OCI-LY1 (cell line): Measurements from ENCODE around the gene LOXL4.
"Not testable (repeated sequence)": the region's sequence is repeated elsewhere in the genome, so short reads cannot be mapped to it uniquely, and the experiment has no call there.

Experiments
- H2AFZ ChIP-seq: fragments of 200-600 bp; sonication (generic), shearing (Covaris generic); 2 replicates; pipeline ENCODE4 v1.6.0; 2014; ENCODE audit warnings: antibody characterized with exemption, mild to moderate bottlenecking, low read length
- H3F3A ChIP-seq: fragments of 200-600 bp; sonication (generic), shearing (Covaris generic); 2 replicates; pipeline ENCODE4 v1.6.0; 2014; ENCODE audit warnings: mild to moderate bottlenecking, antibody characterized with exemption, low read length, moderate library complexity; ENCODE audit not compliant: insufficient read depth
- H3K27ac ChIP-seq: fragments of 200-600 bp; sonication (generic); 2 replicates; pipeline ENCODE4 v1.5.1; 2014; ENCODE audit warnings: low read length, mixed run types, mild to moderate bottlenecking, low read depth; ENCODE audit not compliant: poor library complexity, severe bottlenecking
- H3K27me3 ChIP-seq: fragments of 200-600 bp; sonication (generic); 2 replicates; pipeline ENCODE4 v1.6.0; 2014; ENCODE audit warnings: antibody characterized with exemption, mild to moderate bottlenecking, low read length, moderate library complexity; ENCODE audit not compliant: insufficient read depth
- H3K36me3 ChIP-seq: fragments of 200-600 bp; sonication (generic); 2 replicates; pipeline ENCODE4 v1.6.1; 2014; ENCODE audit warnings: mild to moderate bottlenecking, antibody characterized with exemption, low read length, moderate library complexity, mixed read lengths; ENCODE audit not compliant: insufficient read depth
- H3K4me1 ChIP-seq: fragments of 200-600 bp; sonication (generic); 2 replicates; pipeline ENCODE4 v1.5.1; 2014; ENCODE audit warnings: mild to moderate bottlenecking, low read length, moderate library complexity; ENCODE audit not compliant: insufficient read depth, severe bottlenecking
- H3K4me2 ChIP-seq: fragments of 200-600 bp; sonication (generic), shearing (Covaris generic); 2 replicates; pipeline ENCODE4 v1.6.1; 2014; ENCODE audit warnings: low read length
- H3K4me3 ChIP-seq: fragments of 200-600 bp; sonication (generic); 2 replicates; pipeline ENCODE4 v1.5.1; 2014; ENCODE audit warnings: low read length, low read depth, mild to moderate bottlenecking, mixed read lengths; ENCODE audit not compliant: poor library complexity, severe bottlenecking
- H3K79me2 ChIP-seq: fragments of 200-600 bp; shearing (Covaris generic); 2 replicates; pipeline ENCODE4 v1.6.1; 2016; ENCODE audit warnings: mixed run types, low read length, mixed read lengths; ENCODE audit not compliant: insufficient read depth
- H3K9ac ChIP-seq: fragments of 200-600 bp; sonication (generic), shearing (Covaris generic); 2 replicates; pipeline ENCODE4 v1.6.1; 2014; ENCODE audit warnings: mild to moderate bottlenecking, low read length, mixed read lengths
- H3K9me2 ChIP-seq: fragments of 200-600 bp; sonication (generic), shearing (Covaris generic); 2 replicates; pipeline ENCODE4 v1.6.1; 2014; ENCODE audit warnings: low read depth, mild to moderate bottlenecking, low read length, mixed read lengths
- H3K9me3 ChIP-seq: fragments of 200-600 bp; shearing (Covaris generic); 2 replicates; pipeline ENCODE4 v1.6.1; 2014; ENCODE audit warnings: low read length, mixed read lengths
- H4K20me1 ChIP-seq: fragments of 200-600 bp; sonication (generic), shearing (Covaris generic); 2 replicates; pipeline ENCODE4 v1.6.0; 2016; ENCODE audit warnings: mild to moderate bottlenecking, low read length; ENCODE audit not compliant: insufficient read depth
- EZH2 ChIP-seq: fragments of 200-600 bp; sonication (generic), shearing (Covaris generic); IDR thresholded peaks from 2 replicates; pipeline ENCODE4 v1.8.0; 2017; ENCODE audit warnings: borderline replicate concordance, mixed run types, mild to moderate bottlenecking, antibody characterized with exemption, low read length, moderate library complexity, mixed read lengths
- TF ChIP-seq, protein P1 (sequence below): fragments of 200-600 bp; sonication (generic), shearing (Covaris generic); IDR thresholded peaks from 2 replicates; pipeline ENCODE4 v1.5.1; 2017; ENCODE audit warnings: mild to moderate bottlenecking, antibody characterized with exemption, low read length, moderate library complexity, mixed read lengths

The LOXL4 gene

DNA sequence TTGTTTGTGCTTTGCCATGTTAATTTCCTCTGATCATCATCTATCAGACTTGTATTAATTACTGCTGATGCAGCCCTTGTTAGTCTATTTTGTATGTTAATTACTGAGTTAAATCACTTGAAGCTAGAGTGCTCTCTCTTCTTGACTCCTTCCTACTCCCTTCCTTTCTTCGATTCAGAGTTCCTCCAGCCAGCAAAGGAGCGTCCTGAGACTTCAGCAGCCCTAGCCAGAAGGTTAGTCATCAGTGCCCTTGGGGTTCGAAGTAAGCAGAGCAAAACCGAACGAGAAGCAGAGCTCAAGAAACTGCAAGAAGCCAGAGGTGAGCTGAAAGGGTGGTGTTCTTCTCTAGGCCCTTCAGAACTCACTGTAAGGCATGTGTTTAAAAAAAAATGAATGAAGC lies 32.1 kb downstream of the LOXL4 start:
- Histone ChIP-seq H3K27me3 (no peaks in the 10 kb centered on the region), H3K27ac (no peak overlapping the region), H2AFZ (no peak overlapping the region), H3K4me1 (no peaks in the 10 kb centered on the region), H3K9ac (no peak overlapping the region), H3K4me2 (no peak overlapping the region), H3K4me3 (no peak overlapping the region), H3K79me2 (no peaks in the 10 kb centered on the region), H3K9me3 (no peaks in the 10 kb centered on the region), H3K36me3 (peaks cover 45% of the 10 kb centered on the region), H3F3A (no peaks in the 10 kb centered on the region), H3K9me2 (no peaks in the 10 kb centered on the region), H4K20me1 (no peaks in the 10 kb centered on the region)
- no peak for TF ChIP-seq EZH2
- TF ChIP-seq, protein P1, sequence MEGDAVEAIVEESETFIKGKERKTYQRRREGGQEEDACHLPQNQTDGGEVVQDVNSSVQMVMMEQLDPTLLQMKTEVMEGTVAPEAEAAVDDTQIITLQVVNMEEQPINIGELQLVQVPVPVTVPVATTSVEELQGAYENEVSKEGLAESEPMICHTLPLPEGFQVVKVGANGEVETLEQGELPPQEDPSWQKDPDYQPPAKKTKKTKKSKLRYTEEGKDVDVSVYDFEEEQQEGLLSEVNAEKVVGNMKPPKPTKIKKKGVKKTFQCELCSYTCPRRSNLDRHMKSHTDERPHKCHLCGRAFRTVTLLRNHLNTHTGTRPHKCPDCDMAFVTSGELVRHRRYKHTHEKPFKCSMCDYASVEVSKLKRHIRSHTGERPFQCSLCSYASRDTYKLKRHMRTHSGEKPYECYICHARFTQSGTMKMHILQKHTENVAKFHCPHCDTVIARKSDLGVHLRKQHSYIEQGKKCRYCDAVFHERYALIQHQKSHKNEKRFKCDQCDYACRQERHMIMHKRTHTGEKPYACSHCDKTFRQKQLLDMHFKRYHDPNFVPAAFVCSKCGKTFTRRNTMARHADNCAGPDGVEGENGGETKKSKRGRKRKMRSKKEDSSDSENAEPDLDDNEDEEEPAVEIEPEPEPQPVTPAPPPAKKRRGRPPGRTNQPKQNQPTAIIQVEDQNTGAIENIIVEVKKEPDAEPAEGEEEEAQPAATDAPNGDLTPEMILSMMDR, result no peak

DNA sequence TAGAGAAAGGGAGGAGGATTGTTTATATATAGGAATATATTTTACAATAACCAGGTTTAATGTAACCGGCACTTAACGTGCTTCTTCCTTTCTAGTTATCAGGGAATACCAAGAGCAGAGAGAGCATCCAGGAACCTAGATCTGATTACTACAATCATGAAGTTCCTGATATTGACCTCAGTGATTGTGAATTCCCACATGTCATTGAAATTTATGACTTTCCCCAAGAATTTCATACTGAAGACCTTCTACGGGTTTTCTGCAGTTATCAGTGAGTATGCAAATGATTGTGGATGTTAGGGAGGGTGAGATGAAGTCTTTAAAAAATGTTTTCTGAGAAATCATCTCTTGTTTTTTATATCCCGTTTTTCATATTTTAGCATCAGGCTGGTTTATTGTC lies 36.6 kb downstream of the LOXL4 start:
- Histone ChIP-seq H3K4me1 (no peaks in the 10 kb centered on the region), H3K9me2 (no peaks in the 10 kb centered on the region), H3K9me3 (no peaks in the 10 kb centered on the region), H3K9ac (no peak overlapping the region), H3K27me3 (no peaks in the 10 kb centered on the region), H3K36me3 (peaks cover 33% of the 10 kb centered on the region), H3K4me3 (no peak overlapping the region), H3K4me2 (no peak overlapping the region), H4K20me1 (no peaks in the 10 kb centered on the region), H3K27ac (no peak overlapping the region), H3F3A (no peaks in the 10 kb centered on the region), H2AFZ (no peak overlapping the region), H3K79me2 (no peaks in the 10 kb centered on the region)
- TF ChIP-seq EZH2, result no peak
- TF ChIP-seq, protein P1, result no peak

DNA sequence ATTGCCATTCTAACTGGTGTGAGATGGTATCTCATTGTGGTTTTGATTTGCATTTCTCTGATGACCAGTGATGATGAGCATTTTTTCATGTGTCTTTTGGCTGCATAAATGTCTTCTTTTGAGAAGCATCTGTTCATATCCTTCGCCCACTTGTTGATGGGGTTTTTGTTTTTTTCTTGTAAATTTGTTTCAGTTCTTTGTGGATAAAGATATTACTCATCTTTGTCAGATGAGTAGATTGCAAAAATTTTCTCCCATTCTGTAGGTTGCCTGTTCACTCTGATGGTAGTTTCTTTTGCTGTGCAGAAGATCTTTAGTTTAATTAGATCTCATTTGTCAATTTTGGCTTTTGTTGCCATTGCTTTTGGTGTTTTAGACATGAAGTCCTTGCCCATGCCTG lies 39.7 kb downstream of the LOXL4 start:
- H3K79me2 ChIP-seq, H2AFZ ChIP-seq, H3K9ac ChIP-seq, H3K4me2 ChIP-seq, H3F3A ChIP-seq, H4K20me1 ChIP-seq, H3K27ac ChIP-seq, H3K9me2 ChIP-seq, H3K27me3 ChIP-seq, H3K4me3 ChIP-seq, H3K9me3 ChIP-seq, H3K4me1 ChIP-seq: not testable (repeated sequence)
- H3K36me3 ChIP-seq, result peaks cover 19% of the 10 kb centered on the region; the same call in 1 of the 2 replicates

DNA sequence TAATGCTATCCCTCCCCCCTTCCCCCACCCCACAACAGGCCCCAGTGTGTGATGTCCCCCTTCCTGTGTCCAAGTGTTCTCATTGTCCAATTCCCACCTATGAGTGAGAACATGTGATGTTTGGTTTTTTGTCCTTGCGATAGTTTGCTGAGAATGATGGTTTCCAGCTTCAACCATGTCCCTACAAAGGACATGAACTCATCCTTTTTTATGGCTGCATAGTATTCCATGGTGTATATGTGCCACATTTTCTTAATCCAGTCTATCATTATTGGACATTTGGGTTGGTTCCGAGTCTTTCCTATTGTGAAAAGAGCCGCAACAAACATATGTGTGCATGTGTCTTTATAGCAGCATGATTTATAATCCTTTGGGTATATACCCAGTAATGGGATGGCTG lies 40.3 kb downstream of the LOXL4 start:
- H3K27me3 ChIP-seq, H3K9me3 ChIP-seq, H3F3A ChIP-seq, H3K4me1 ChIP-seq, H3K4me3 ChIP-seq, H2AFZ ChIP-seq, H3K79me2 ChIP-seq, H3K4me2 ChIP-seq, H3K9ac ChIP-seq, H3K9me2 ChIP-seq, H4K20me1 ChIP-seq, H3K27ac ChIP-seq: not testable (repeated sequence)
- peaks cover 19% of the 10 kb centered on the region; the same call in 1 of the 2 replicates for H3K36me3 ChIP-seq
